Measurements from ENCODE around the gene SLC38A11. TPM values are rescaled to one million over a fixed set of nuclear protein-coding genes. Genes with fewer than 3 reads are reported as not detected.

Gene SLC38A11
- total and polyA plus RNA-seq, 2 of the 13 experiments (the other 11 are each of a cell fraction or from before 2014, with no cell fraction given), result 14.0 to 14.3 TPM

DNA sequence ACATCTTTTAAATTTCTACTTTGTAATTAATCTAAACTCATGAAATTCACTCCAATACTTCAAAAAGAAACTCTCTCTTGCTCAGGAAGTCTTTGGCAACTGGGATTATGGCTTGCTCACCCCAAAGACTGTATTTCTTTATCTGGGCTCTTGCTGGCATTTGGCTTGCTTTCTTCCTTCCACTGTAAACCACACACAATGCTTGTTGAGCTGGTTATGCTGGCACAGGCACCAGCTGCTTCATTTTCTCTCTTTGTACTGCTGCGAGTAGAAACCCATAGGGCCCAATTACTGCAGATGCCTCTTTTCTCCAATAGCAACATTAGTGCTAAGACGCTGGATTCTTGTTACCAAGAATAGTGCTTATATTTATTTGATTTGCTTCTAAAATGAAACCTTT lies 51.4 kb downstream of the SLC38A11 start:
- WGBS (ENCODE audit: low lambda C conversion rate), result 95% methylated on average over 2 of the region's 2 CpGs
- FAIRE-seq, result no peak
- CTCF ChIA-PET (ENCODE audit: low intra/inter-chr PET ratio, low total read pairs), result no interaction called here
- TF ChIP-seq TSC22D2 (CRISPR knock-in tag; IDR thresholded peaks at IDR 0.05; ENCODE audit: borderline replicate concordance) (no peak), U2AF2 (IDR thresholded peaks at IDR 0.05; ENCODE audit: low read depth, low read length) (no peak), ZFY (CRISPR knock-in tag; IDR thresholded peaks at IDR 0.05) (no peak), ZNF441 (CRISPR knock-in tag; IDR thresholded peaks at IDR 0.05; ENCODE audit: borderline replicate concordance) (no peak), ZNF407 (CRISPR knock-in tag; IDR thresholded peaks at IDR 0.05; ENCODE audit: not compliant biosample characterization) (no peak), ZNF790 (CRISPR knock-in tag; IDR thresholded peaks at IDR 0.05; ENCODE audit: borderline replicate concordance) (no peak), EEA1 (CRISPR knock-in tag; IDR thresholded peaks at IDR 0.05; ENCODE audit: borderline replicate concordance) (no peak), SSRP1 (CRISPR knock-in tag; IDR thresholded peaks at IDR 0.05) (no peak), ZNF607 (CRISPR knock-in tag; IDR thresholded peaks at IDR 0.05; ENCODE audit: borderline replicate concordance) (no peak), SP1 (IDR thresholded peaks at IDR 0.05) (no peak), SP1 (CRISPR knock-in tag; IDR thresholded peaks at IDR 0.05) (no peak), AKAP8 (CRISPR knock-in tag; IDR thresholded peaks at IDR 0.05) (no peak), TBX3 (IDR thresholded peaks at IDR 0.05; ENCODE audit: borderline replicate concordance) (no peak)
- TF ChIP-seq, protein P1, sequence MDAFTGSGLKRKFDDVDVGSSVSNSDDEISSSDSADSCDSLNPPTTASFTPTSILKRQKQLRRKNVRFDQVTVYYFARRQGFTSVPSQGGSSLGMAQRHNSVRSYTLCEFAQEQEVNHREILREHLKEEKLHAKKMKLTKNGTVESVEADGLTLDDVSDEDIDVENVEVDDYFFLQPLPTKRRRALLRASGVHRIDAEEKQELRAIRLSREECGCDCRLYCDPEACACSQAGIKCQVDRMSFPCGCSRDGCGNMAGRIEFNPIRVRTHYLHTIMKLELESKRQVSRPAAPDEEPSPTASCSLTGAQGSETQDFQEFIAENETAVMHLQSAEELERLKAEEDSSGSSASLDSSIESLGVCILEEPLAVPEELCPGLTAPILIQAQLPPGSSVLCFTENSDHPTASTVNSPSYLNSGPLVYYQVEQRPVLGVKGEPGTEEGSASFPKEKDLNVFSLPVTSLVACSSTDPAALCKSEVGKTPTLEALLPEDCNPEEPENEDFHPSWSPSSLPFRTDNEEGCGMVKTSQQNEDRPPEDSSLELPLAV (CRISPR knock-in tag; conservative IDR thresholded peaks at IDR 0.05; ENCODE audit: low read depth), result no peak

More for the DNA sequence above, 51.4 kb downstream of the SLC38A11 start:
- no peaks in the 10 kb centered on the region for H3K79me2 ChIP-seq (ENCODE audit: insufficient read depth, low read length)
- H3K9ac ChIP-seq (ENCODE audit: insufficient read depth, low read depth, low read length), result no peak overlapping the region
- H3K4me1 ChIP-seq (ENCODE audit: insufficient read depth, low read length), result peaks cover 4% of the 10 kb centered on the region
- no TSS peak for BruUV-seq (replicated peaks)
- H3K27ac ChIP-seq (ENCODE audit: extremely low read length, insufficient read depth, low read length), result no peak overlapping the region
- H2AFZ ChIP-seq (ENCODE audit: low read length), result no peak overlapping the region
- DNase-seq (ENCODE audit: low spot score) (no peak), ATAC-seq (no peak)
- H3K27me3 ChIP-seq (ENCODE audit: control insufficient read depth in 1 of 2, insufficient read depth in 2 of 2, low read length in 2 of 2), result no peaks in the 10 kb centered on the region
- intact Hi-C loops (cut with micrococcal nuclease; ENCODE audit: unreplicated experiment), result no loop called here
- no peak overlapping the region for H3K4me2 ChIP-seq (ENCODE audit: low read depth, low read length)
- H4K20me1 ChIP-seq (ENCODE audit: insufficient read depth, low read length), result no peaks in the 10 kb centered on the region
- in situ Hi-C loops (cut with HindIII; ENCODE audit: extremely low pct_ligation_motif_present, low pct_unique_long_range_greater_than_20kb), result no loop called here
- H3K4me3 ChIP-seq (replicated peaks in 1 of 3; ENCODE audit: insufficient read depth in 1 of 3, low read depth in 2 of 3, low read length in 3 of 3), result no peak overlapping the region
- no peaks in the 10 kb centered on the region for H3K36me3 ChIP-seq (replicated peaks in 1 of 2; ENCODE audit: control insufficient read depth in 1 of 2, insufficient read depth in 2 of 2, low read length in 2 of 2)
- no peaks in the 10 kb centered on the region for H3K9me3 ChIP-seq (ENCODE audit: low read length)
- POLR2A ChIA-PET, result interaction anchor here (1.3 to 1.4 kb wide), 2 partner anchors 16 to 25 kb away, joined by 3 to 4 read pairs; no protein-coding TSS in a partner anchor

Data from HepG2 (cell line).